T-cell (primary cell): ENCODE measurements around the gene DHX34. TPM values are rescaled to one million over a fixed set of nuclear protein-coding genes. Genes with fewer than 3 reads are reported as not detected.

Source experiments
- ATAC-seq, 4 experiments: fragments of 200-7000 bp in 3 of 4; fragments of 150-1000 bp in 1 of 4; cut with Tn5 transposase; replicated peaks in 1 of 4; 1 replicate in 3 of 4; 2 replicates in 1 of 4; pipeline ENCODE4 v1.10.0; 2021; ENCODE audit warnings: moderate library complexity in 3 of 4, mild to moderate bottlenecking in 2 of 4, moderate number of reproducible peaks in 1 of 4
- CTCF ChIA-PET, 2 donors: fragments of 300-600 bp; sonication (Branson Sonifier 250); formaldehyde crosslinking; loops; one replicate each; lab custom pipeline; 2022; ENCODE audit warnings: antibody characterized with exemption in 2 of 2; lab: Charles Lee
- POLR2A ChIA-PET, 2 donors: fragments of 300-600 bp; sonication (Branson Sonifier 250); formaldehyde crosslinking; loops; one replicate each; lab custom pipeline; 2022; ENCODE audit warnings: antibody characterized with exemption in 2 of 2; lab: Charles Lee
- DNase-seq, 35 experiments: peaks; one replicate each; pipeline versions ENCODE4 v3.0.0 to v3.0.0-alpha.2; 2013 to 2023
- H3K27ac ChIP-seq: one replicate; pipeline ENCODE4 v1.5.1; 2013; ENCODE audit warnings: low read length
- H3K27me3 ChIP-seq, 2 experiments: replicated peaks in 1 of 2; 1 replicate in 1 of 2; 2 replicates in 1 of 2; pipeline versions ENCODE4 v1.6.1 to v1.7.0; 2013; ENCODE audit warnings: low read length in 1 of 2, mixed read lengths in 1 of 2; ENCODE audit not compliant: control insufficient read depth in 2 of 2, insufficient read depth in 2 of 2; ENCODE audit errors: extremely low read depth in 1 of 2
- H3K36me3 ChIP-seq, 2 donors: 1 replicate in 1 of 2; 2 replicates in 1 of 2; pipeline versions ENCODE4 v1.6.1 to v1.7.0; 2013; ENCODE audit warnings: low read length in 1 of 2; ENCODE audit not compliant: control insufficient read depth in 2 of 2, insufficient read depth in 1 of 2; ENCODE audit errors: extremely low read depth in 1 of 2
- H3K4me1 ChIP-seq, 2 experiments: 1 replicate in 1 of 2; 2 replicates in 1 of 2; pipeline versions ENCODE4 v1.6.1 to v1.7.0; 2013; ENCODE audit warnings: low read length in 2 of 2, mixed read lengths in 1 of 2; ENCODE audit not compliant: insufficient read depth in 2 of 2, control insufficient read depth in 1 of 2; ENCODE audit errors: extremely low read depth in 1 of 2
- H3K4me3 ChIP-seq, 2 donors: 1 replicate in 1 of 2; 2 replicates in 1 of 2; pipeline versions ENCODE4 v1.5.1 to v1.7.0; 2013; ENCODE audit warnings: mild to moderate bottlenecking in 2 of 2, low read length in 1 of 2, moderate library complexity in 1 of 2; ENCODE audit not compliant: control insufficient read depth in 1 of 2; ENCODE audit errors: extremely low read depth in 1 of 2
- H3K9me3 ChIP-seq: 2 replicates; pipeline ENCODE4 v1.7.0; 2013
- H3K27ac Mint-ChIP-seq, 2 donors: one replicate each; pipeline ENCODE4 v1.8.0; 2020 to 2021; ENCODE audit warnings: mild to moderate bottlenecking in 2 of 2, mixed read lengths in 2 of 2
- H3K27me3 Mint-ChIP-seq, 2 donors: one replicate each; pipeline ENCODE4 v1.8.0; 2021 to 2022; ENCODE audit warnings: mixed read lengths in 2 of 2
- H3K36me3 Mint-ChIP-seq: one replicate; pipeline ENCODE4 v1.8.0; 2021; ENCODE audit warnings: mixed read lengths
- H3K4me1 Mint-ChIP-seq, 3 donors: one replicate each; pipeline ENCODE4 v1.8.0; 2020 to 2022; ENCODE audit warnings: mixed read lengths in 3 of 3, mild to moderate bottlenecking in 1 of 3
- H3K4me3 Mint-ChIP-seq, 3 donors: one replicate each; pipeline ENCODE4 v1.8.0; 2020 to 2022; ENCODE audit warnings: mild to moderate bottlenecking in 3 of 3, mixed read lengths in 3 of 3, moderate library complexity in 3 of 3
- H3K9me3 Mint-ChIP-seq, 3 donors: one replicate each; pipeline ENCODE4 v1.8.0; 2020 to 2022; ENCODE audit warnings: mixed read lengths in 3 of 3
- WGBS: methylation state at CpG from one replicate; pipeline ENCODE4 v1.1.5; 2013; ENCODE audit warnings: missing lambda C conversion rate; ENCODE audit not compliant: insufficient coverage; 5-methylcytosine and 5-hydroxymethylcytosine counted together
- total RNA-seq, 35 experiments: library from RNA in 6 of 35; stranded (reverse) in 6 of 35; fragments of 120-200 nt in 1 of 35; gene quantifications; one replicate each; pipeline versions ENCODE4 v1.2.1 to v1.2.4 and lab custom pipeline; 2013 to 2026

Gene DHX34
- total RNA-seq, 5 donors from 2014 or later (not counting 1 experiment from before 2014, with no cell fraction given) = 13.4 to 30.7 (median 28.8) TPM

DNA sequence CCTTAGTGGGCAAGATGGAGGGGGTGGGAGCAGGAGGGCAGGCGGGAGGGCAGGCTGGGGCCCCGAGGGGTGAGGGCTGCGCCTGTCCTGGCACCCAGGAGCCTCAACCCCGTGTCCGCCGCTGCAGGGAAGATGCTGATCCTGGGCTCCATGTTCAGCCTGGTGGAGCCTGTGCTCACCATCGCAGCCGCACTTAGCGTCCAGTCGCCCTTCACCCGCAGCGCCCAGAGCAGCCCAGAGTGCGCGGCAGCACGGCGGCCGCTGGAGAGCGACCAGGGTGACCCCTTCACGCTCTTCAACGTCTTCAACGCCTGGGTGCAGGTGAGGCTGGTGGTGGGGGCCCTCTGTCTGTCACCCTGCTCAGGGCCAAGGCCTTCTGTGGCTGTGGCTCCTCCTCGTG, 23.5 kb downstream of the DHX34 start:
- Mint-ChIP-seq H3K4me1 (no peaks in the 10 kb centered on the region), H3K36me3 (peaks cover 30% of the 10 kb centered on the region), H3K9me3 (no peaks in the 10 kb centered on the region), H3K27ac (no peak overlapping the region), H3K27me3 (no peaks in the 10 kb centered on the region), H3K4me3 (no peak overlapping the region)
- POLR2A ChIA-PET = no interaction called here
- Histone ChIP-seq H3K4me1 (no peaks in the 10 kb centered on the region), H3K9me3 (no peaks in the 10 kb centered on the region), H3K27me3 (no peaks in the 10 kb centered on the region), H3K4me3 (no peak overlapping the region), H3K36me3 (peaks cover 32 to 78% of the 10 kb centered on the region in 2 donors), H3K27ac (no peak overlapping the region)
- ATAC-seq (no peak), DNase-seq (no peak)
- WGBS = 96% methylated on average over 15 of the region's 22 CpGs
- CTCF ChIA-PET = no interaction called here

DNA sequence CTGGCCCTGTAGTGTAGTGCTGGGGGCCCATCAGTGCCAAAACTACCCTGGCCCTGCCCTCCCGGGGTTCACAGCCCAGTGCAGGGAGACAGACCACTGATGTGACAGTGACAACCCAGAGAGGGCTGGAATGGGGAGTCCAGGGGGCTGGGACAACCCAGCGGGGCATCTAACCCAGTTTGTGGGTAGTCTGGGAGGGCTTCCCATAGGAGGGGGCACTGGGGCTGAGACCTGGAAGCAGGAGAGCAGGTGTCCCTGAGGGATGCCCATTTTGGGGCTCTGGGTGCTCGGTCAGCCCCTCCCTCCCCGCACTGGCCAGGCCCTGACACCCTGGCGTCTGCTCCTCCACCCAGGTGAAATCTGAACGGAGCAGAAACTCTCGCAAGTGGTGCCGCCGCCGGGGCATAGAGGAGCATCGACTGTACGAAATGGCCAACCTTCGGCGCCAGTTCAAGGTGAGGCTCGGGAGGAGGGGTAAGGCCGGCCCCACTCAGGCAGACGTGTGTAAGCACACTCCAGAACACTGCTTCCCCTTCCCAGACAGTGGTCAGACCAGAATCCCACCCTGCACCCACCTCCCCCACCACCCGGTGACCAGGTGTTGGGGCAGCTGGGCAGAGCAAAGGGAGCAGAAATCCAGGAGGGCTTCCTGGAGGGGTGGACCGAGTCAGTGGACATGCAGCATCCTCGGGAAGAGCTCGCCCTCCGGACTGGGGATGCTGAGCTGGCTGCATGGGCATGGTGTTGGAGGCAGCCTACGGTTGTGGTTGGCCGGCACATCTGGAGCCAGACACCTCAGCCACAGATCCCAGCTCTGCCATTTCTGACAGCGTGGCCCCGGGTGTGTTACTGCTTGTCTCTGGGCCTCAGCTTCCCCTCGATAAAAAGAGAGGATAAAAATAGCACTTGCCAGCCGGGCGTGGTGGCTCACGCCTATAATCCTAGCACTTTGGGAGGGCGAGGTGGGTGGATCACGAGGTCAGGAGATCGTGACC, 24.4 kb downstream of the DHX34 start:
- DNase-seq (no peak), ATAC-seq (no peak)
- Histone ChIP-seq H3K4me1 (no peaks in the 10 kb centered on the region), H3K4me3 (no peak overlapping the region), H3K9me3 (no peaks in the 10 kb centered on the region), H3K27me3 (no peaks in the 10 kb centered on the region), H3K36me3 (peaks cover 37 to 84% of the 10 kb centered on the region in 2 donors), H3K27ac (no peak overlapping the region)
- H3K36me3 Mint-ChIP-seq = peaks cover 30% of the 10 kb centered on the region
- H3K4me3 Mint-ChIP-seq = no peak overlapping the region
- H3K27me3 Mint-ChIP-seq = no peaks in the 10 kb centered on the region
- ChIA-PET CTCF (no interaction called here), POLR2A (no interaction called here)
- no peak overlapping the region for H3K27ac Mint-ChIP-seq
- H3K9me3 Mint-ChIP-seq = no peaks in the 10 kb centered on the region
- 95% methylated on average over 24 of the region's 33 CpGs for WGBS
- H3K4me1 Mint-ChIP-seq = no peaks in the 10 kb centered on the region

DNA sequence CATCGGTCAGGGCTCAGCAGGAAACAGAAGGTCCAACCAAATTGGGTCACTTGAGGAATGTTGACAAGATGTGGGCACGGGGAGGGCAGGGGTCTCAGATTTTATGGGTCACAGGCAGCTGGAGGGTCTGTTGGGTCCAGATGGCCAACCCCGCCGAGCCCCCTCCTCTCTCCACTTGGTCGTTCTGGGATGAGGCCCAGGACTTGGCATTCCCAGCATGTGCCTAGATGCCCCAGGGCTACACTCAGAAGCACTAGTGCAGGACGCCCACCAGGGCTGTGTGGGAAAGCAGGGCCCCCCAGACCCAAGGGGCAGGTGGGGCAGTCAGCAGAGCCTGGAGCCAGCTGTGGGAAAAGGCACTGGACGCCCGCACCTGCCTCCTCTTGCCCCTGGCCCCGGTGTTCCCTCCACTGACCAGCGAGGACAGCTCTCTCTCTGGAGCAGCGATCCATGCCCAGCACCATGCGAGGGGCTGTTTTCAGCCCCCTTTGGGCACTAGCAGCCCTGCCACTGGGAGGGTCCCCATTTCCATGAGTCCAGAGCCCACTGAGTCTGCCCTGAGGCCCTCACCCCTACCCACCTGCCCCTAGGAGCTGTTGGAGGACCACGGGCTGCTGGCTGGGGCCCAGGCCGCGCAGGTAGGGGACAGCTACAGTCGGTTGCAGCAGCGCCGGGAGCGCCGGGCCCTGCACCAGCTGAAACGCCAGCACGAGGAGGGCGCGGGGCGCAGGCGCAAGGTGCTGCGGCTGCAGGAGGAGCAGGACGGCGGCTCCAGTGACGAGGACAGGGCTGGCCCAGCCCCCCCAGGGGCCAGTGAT, 26.0 kb downstream of the DHX34 start:
- H3K9me3 Mint-ChIP-seq = no peaks in the 10 kb centered on the region
- H3K27ac Mint-ChIP-seq = no peak overlapping the region
- WGBS = 98% methylated on average over 28 of the region's 30 CpGs
- POLR2A ChIA-PET = no interaction called here
- peaks cover 38 to 78% of the 10 kb centered on the region in 2 donors for H3K36me3 ChIP-seq
- H3K27ac ChIP-seq = no peak overlapping the region
- H3K4me1 Mint-ChIP-seq = no peaks in the 10 kb centered on the region
- peaks cover 0 to 5% of the 10 kb centered on the region in 2 experiments for H3K4me1 ChIP-seq
- no peak overlapping the region for H3K4me3 Mint-ChIP-seq
- DNase-seq = no peak
- no peaks in the 10 kb centered on the region for H3K27me3 Mint-ChIP-seq
- CTCF ChIA-PET = no interaction called here
- H3K4me3 ChIP-seq = no peak overlapping the region
- peaks cover 25% of the 10 kb centered on the region for H3K36me3 Mint-ChIP-seq
- ATAC-seq = no peak
- no peaks in the 10 kb centered on the region for H3K27me3 ChIP-seq
- H3K9me3 ChIP-seq = no peaks in the 10 kb centered on the region

DNA sequence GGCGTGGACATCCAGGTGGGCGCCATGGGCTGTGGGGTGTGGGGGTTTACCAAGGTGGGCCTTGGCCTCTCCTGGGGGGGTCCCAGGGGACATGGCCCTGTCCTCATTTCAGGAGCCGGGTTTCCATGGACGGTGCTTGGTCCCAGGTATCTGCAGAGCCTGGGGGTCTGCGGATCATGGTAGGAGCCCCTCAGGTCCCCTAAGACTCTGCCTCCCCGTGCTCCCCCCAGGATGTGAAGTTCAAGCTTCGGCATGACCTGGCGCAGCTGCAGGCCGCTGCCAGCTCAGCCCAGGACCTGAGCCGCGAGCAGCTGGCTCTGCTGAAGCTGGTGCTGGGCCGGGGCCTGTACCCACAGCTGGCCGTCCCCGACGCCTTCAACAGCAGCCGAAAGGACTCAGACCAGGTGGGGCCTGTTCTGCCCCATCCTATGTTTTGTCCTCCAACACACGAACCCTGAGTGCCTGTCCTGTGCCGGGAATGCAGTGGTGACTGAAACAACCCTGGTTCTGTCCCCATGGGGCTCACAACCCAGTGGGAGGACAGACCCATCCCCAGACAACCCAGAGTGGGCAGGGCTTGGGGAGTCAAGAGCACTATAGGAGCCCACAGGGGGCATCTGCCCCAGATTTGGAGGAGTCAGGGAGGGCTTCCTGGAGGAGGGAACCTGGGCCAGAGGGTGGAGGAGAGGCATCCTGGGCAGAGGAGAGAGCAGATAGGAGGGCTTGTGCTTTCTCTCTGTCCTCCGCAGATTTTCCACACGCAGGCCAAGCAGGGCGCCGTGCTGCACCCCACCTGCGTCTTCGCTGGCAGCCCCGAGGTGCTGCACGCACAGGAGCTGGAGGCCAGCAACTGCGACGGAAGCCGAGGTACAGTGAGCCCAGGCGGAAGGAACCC, 26.8 kb downstream of the DHX34 start:
- no peak for ATAC-seq
- Histone ChIP-seq H3K4me1 (peaks cover 0 to 12% of the 10 kb centered on the region in 2 experiments), H3K9me3 (no peaks in the 10 kb centered on the region), H3K36me3 (peaks cover 46 to 81% of the 10 kb centered on the region in 2 donors), H3K27me3 (no peaks in the 10 kb centered on the region), H3K4me3 (no peak overlapping the region), H3K27ac (no peak overlapping the region)
- 96% methylated on average over 30 of the region's 30 CpGs for WGBS
- no peak overlapping the region for H3K4me3 Mint-ChIP-seq
- H3K36me3 Mint-ChIP-seq = peaks cover 22% of the 10 kb centered on the region
- no peak for DNase-seq
- H3K4me1 Mint-ChIP-seq = no peaks in the 10 kb centered on the region
- H3K27me3 Mint-ChIP-seq = no peaks in the 10 kb centered on the region
- ChIA-PET POLR2A (no interaction called here), CTCF (no interaction called here)
- H3K9me3 Mint-ChIP-seq = no peaks in the 10 kb centered on the region
- H3K27ac Mint-ChIP-seq = no peak overlapping the region

DNA sequence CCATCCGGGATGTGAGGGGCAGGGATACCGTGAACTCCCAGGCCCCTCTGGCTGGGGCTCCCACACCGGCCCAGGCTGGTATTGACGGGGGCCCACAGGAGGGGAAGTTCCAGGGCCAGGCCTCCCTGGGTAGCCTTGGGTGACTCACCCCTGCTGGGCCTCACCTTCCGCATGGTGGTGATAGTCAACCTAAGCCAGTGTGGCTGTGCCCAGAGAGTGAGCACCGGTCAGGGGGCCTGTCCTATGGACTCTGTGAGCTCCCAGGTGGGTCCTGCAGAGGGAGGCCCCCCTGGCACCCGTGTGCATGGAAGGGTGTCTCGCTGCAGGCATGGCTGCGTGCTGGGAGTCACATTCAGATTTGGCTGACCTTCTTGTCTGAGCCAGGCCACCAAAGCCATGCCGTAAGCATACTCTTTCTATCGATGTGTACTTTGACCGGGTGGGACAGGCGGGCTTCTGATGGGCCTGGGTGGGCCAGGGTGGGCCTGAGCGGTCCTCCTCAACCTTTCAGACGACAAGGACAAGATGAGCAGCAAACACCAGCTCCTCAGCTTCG, 27.6 kb downstream of the DHX34 start:
- H3K27me3 ChIP-seq = no peaks in the 10 kb centered on the region
- WGBS = 95% methylated on average over 16 of the region's 16 CpGs
- Mint-ChIP-seq H3K4me1 (peaks cover 4 to 5% (median 5%) of the 10 kb centered on the region in 3 donors), H3K27ac (no peak overlapping the region), H3K27me3 (no peaks in the 10 kb centered on the region), H3K36me3 (peaks cover 28% of the 10 kb centered on the region), H3K9me3 (no peaks in the 10 kb centered on the region), H3K4me3 (no peak overlapping the region)
- no peaks in the 10 kb centered on the region for H3K9me3 ChIP-seq
- no peak for DNase-seq
- H3K4me3 ChIP-seq = no peak overlapping the region
- peaks cover 48 to 83% of the 10 kb centered on the region in 2 donors for H3K36me3 ChIP-seq
- ChIA-PET CTCF (no interaction called here), POLR2A (no interaction called here)
- peaks cover 0 to 19% of the 10 kb centered on the region in 2 experiments for H3K4me1 ChIP-seq
- no peak overlapping the region for H3K27ac ChIP-seq
- ATAC-seq = no peak
